Measurements from ENCODE around the gene RGL4.

RGL4 gene

GRCh38 chr22:23681026-23681809 lies 9.6 kb upstream of the RGL4 start:
- no peak for DNase-seq

GRCh38 chr22:23682077-23682476 lies 8.7 kb upstream of the RGL4 start:
- no peak for DNase-seq

GRCh38 chr22:23682827-23683355 lies 7.9 kb upstream of the RGL4 start:
- DNase-seq = no peak

- no peak for DNase-seq
These were observed 7.3 kb upstream of the RGL4 start for GRCh38 chr22:23683545-23683944.

- DNase-seq = no peak
These were observed 6.8 kb upstream of the RGL4 start for GRCh38 chr22:23684026-23684425.

- DNase-seq = no peak
These were observed 6.2 kb upstream of the RGL4 start for GRCh38 chr22:23684561-23685031.

- DNase-seq = no peak
These were observed 5.5 kb upstream of the RGL4 start for GRCh38 chr22:23685205-23685784.

- DNase-seq = no peak
These were observed 4.3 kb upstream of the RGL4 start for GRCh38 chr22:23686416-23687024.

- no peak for DNase-seq
These were observed 2.7 kb upstream of the RGL4 start for GRCh38 chr22:23688121-23688520.

- no peak for DNase-seq
These were observed 2.2 kb upstream of the RGL4 start for GRCh38 chr22:23688571-23688970.

GRCh38 chr22:23689414-23689813 lies 1.4 kb upstream of the RGL4 start:
- no peak for DNase-seq

- DNase-seq = no peak
These were observed 1.1 kb downstream of the RGL4 start for GRCh38 chr22:23691748-23692423.

GRCh38 chr22:23692598-23693291 lies 1.9 kb downstream of the RGL4 start:
- DNase-seq = no peak

GRCh38 chr22:23693979-23694680 lies 3.3 kb downstream of the RGL4 start:
- DNase-seq = no peak

- no peak for DNase-seq
These were observed 4.3 kb downstream of the RGL4 start for GRCh38 chr22:23695141-23695540.

- no peak for DNase-seq
These were observed 4.9 kb downstream of the RGL4 start for GRCh38 chr22:23695571-23696325.

GRCh38 chr22:23696326-23696851 lies 5.6 kb downstream of the RGL4 start:
- DNase-seq = peak; percentile 85

- DNase-seq = no peak
These were observed 6.5 kb downstream of the RGL4 start for GRCh38 chr22:23697031-23697970.

- DNase-seq = no peak
These were observed 7.3 kb downstream of the RGL4 start for GRCh38 chr22:23698094-23698493.
